ENCODE data around the gene GLP1R.

The GLP1R gene

GRCh38 chr6:39021041-39021440, 27.5 kb upstream of the GLP1R start:
- in situ Hi-C loops (cut with MboI; ENCODE audit: low sequenced_read_pairs, unreplicated experiment), result no loop called here
- no peak for TF ChIP-seq CTCF (IDR thresholded peaks at IDR 0.05; ENCODE audit: borderline replicate concordance, control extremely low read depth, extremely low read depth, insufficient read depth, missing control alignments)
- no peak for DNase-seq (ENCODE audit: low spot score)

GRCh38 chr6:39021779-39022178, 26.8 kb upstream of the GLP1R start:
- DNase-seq (ENCODE audit: low spot score), result no peak
- in situ Hi-C loops (cut with MboI; ENCODE audit: low sequenced_read_pairs, unreplicated experiment), result no loop called here
- no peak for TF ChIP-seq CTCF (IDR thresholded peaks at IDR 0.05; ENCODE audit: borderline replicate concordance, control extremely low read depth, extremely low read depth, insufficient read depth, missing control alignments)

GRCh38 chr6:39026175-39026574, 22.4 kb upstream of the GLP1R start:
- DNase-seq (ENCODE audit: low spot score), result no peak
- TF ChIP-seq CTCF (IDR thresholded peaks at IDR 0.05; ENCODE audit: borderline replicate concordance, control extremely low read depth, extremely low read depth, insufficient read depth, missing control alignments), result no peak
- in situ Hi-C loops (cut with MboI; ENCODE audit: low sequenced_read_pairs, unreplicated experiment), result no loop called here

GRCh38 chr6:39029156-39030011, 19.2 kb upstream of the GLP1R start:
- peak; percentile 76 for DNase-seq (ENCODE audit: low spot score)
- in situ Hi-C loops (cut with MboI; ENCODE audit: low sequenced_read_pairs, unreplicated experiment), result no loop called here
- TF ChIP-seq CTCF (IDR thresholded peaks at IDR 0.05; ENCODE audit: borderline replicate concordance, control extremely low read depth, extremely low read depth, insufficient read depth, missing control alignments), result peak; percentile 89

GRCh38 chr6:39035681-39036080, 12.9 kb upstream of the GLP1R start:
- in situ Hi-C loops (cut with MboI; ENCODE audit: low sequenced_read_pairs, unreplicated experiment), result no loop called here
- no peak for TF ChIP-seq CTCF (IDR thresholded peaks at IDR 0.05; ENCODE audit: borderline replicate concordance, control extremely low read depth, extremely low read depth, insufficient read depth, missing control alignments)
- DNase-seq (ENCODE audit: low spot score), result no peak

GRCh38 chr6:39037082-39037508, 11.5 kb upstream of the GLP1R start:
- in situ Hi-C loops (cut with MboI; ENCODE audit: low sequenced_read_pairs, unreplicated experiment), result no loop called here
- no peak for TF ChIP-seq CTCF (IDR thresholded peaks at IDR 0.05; ENCODE audit: borderline replicate concordance, control extremely low read depth, extremely low read depth, insufficient read depth, missing control alignments)
- DNase-seq (ENCODE audit: low spot score), result no peak
